Nephron (organoid): ENCODE results near the gene CBLC.

Experiments
- H3K27ac Mint-ChIP-seq, 3 experiments: 2 replicates each; pipeline ENCODE4 v1.8.0; 2020; ENCODE audit warnings: mixed read lengths in 3 of 3, mild to moderate bottlenecking in 2 of 3, moderate library complexity in 1 of 3
- H3K27me3 Mint-ChIP-seq: 2 replicates; pipeline ENCODE4 v1.8.0; 2021; ENCODE audit warnings: low read depth, mild to moderate bottlenecking, moderate library complexity, mixed read lengths
- H3K36me3 Mint-ChIP-seq: 2 replicates; pipeline ENCODE4 v1.8.0; 2020; ENCODE audit warnings: low read depth, mixed read lengths
- H3K4me1 Mint-ChIP-seq: 2 replicates; pipeline ENCODE4 v1.8.0; 2020; ENCODE audit warnings: mixed read lengths
- H3K4me3 Mint-ChIP-seq, 3 experiments: 2 replicates each; pipeline ENCODE4 v1.8.0; 2020; ENCODE audit warnings: mild to moderate bottlenecking in 3 of 3, mixed read lengths in 3 of 3, moderate library complexity in 2 of 3
- H3K9me3 Mint-ChIP-seq: 2 replicates; pipeline ENCODE4 v1.8.0; 2020; ENCODE audit warnings: mixed read lengths
- CTCF ChIP-seq, 3 experiments: fragments of 200-600 bp; sonication (generic); IDR thresholded peaks; one replicate each; pipeline ENCODE4 v1.5.0; 2021; ENCODE audit warnings: antibody characterized with exemption in 3 of 3; ENCODE audit not compliant: unreplicated experiment in 3 of 3

The CBLC gene

GRCh38 chr19:44813841-44814470 lies 36.3 kb downstream of the CBLC start:
- Mint-ChIP-seq H3K4me3 (peak overlapping the region; percentile 10 to 46 (median 41)), H3K27me3 (peaks cover 3% of the 10 kb centered on the region), H3K27ac (peak overlapping the region; percentile 5 to 86 (median 42)), H3K4me1 (peaks cover 58% of the 10 kb centered on the region), H3K9me3 (no peaks in the 10 kb centered on the region), H3K36me3 (peaks cover 30% of the 10 kb centered on the region)
- TF ChIP-seq CTCF (IDR thresholded peaks at IDR 0.05; ENCODE audit: unreplicated experiment in 3 of 3), result no peak

GRCh38 chr19:44814517-44814916 lies 36.8 kb downstream of the CBLC start:
- Mint-ChIP-seq H3K27ac (no peak overlapping the region), H3K4me1 (peaks cover 56% of the 10 kb centered on the region), H3K27me3 (peaks cover 3% of the 10 kb centered on the region), H3K9me3 (no peaks in the 10 kb centered on the region), H3K4me3 (no peak overlapping the region), H3K36me3 (peaks cover 30% of the 10 kb centered on the region)
- TF ChIP-seq CTCF (IDR thresholded peaks at IDR 0.05; ENCODE audit: unreplicated experiment in 3 of 3), result no peak

GRCh38 chr19:44816301-44816700 lies 38.6 kb downstream of the CBLC start:
- Mint-ChIP-seq H3K27ac (peak overlapping the region; percentile 29 to 66 (median 53)), H3K27me3 (peaks cover 3% of the 10 kb centered on the region), H3K4me3 (peak overlapping the region in 1 of 3 experiments; percentile 68), H3K9me3 (no peaks in the 10 kb centered on the region), H3K4me1 (peaks cover 43% of the 10 kb centered on the region), H3K36me3 (peaks cover 27% of the 10 kb centered on the region)
- TF ChIP-seq CTCF (IDR thresholded peaks at IDR 0.05; ENCODE audit: unreplicated experiment in 3 of 3), result no peak

GRCh38 chr19:44817725-44818465 lies 40.2 kb downstream of the CBLC start:
- Mint-ChIP-seq H3K4me1 (peaks cover 47% of the 10 kb centered on the region), H3K27ac (no peak overlapping the region), H3K36me3 (peaks cover 23% of the 10 kb centered on the region), H3K4me3 (no peak overlapping the region), H3K9me3 (no peaks in the 10 kb centered on the region), H3K27me3 (peaks cover 10% of the 10 kb centered on the region)
- TF ChIP-seq CTCF (IDR thresholded peaks at IDR 0.05; ENCODE audit: unreplicated experiment in 3 of 3), result no peak

GRCh38 chr19:44818466-44819031 lies 40.9 kb downstream of the CBLC start:
- no peak overlapping the region for H3K4me3 Mint-ChIP-seq
- H3K4me1 Mint-ChIP-seq, result peaks cover 52% of the 10 kb centered on the region
- H3K27ac Mint-ChIP-seq, result no peak overlapping the region

More at GRCh38 chr19:44818466-44819031, 40.9 kb downstream of the CBLC start:
- Mint-ChIP-seq H3K27me3 (peaks cover 10% of the 10 kb centered on the region), H3K9me3 (no peaks in the 10 kb centered on the region), H3K36me3 (peaks cover 22% of the 10 kb centered on the region)
- no peak for TF ChIP-seq CTCF (IDR thresholded peaks at IDR 0.05; ENCODE audit: unreplicated experiment in 3 of 3)
